ENCODE results near the gene ITPKC. TPM values are rescaled to one million over a fixed set of nuclear protein-coding genes. Genes with fewer than 3 reads are reported as not detected.

ITPKC gene
- polyA plus RNA-seq, 1 donor from 2014 or later, result 16.8 TPM

GRCh38 chr19:40682431-40682964 lies 34.4 kb upstream of the ITPKC start:
- Histone ChIP-seq H3F3A (ENCODE audit: insufficient read depth, low read length, poor library complexity, severe bottlenecking) (no peaks in the 10 kb centered on the region), H3K27ac (ENCODE audit: low read length) (no peak overlapping the region), H3K79me2 (replicated peaks; ENCODE audit: insufficient read depth, low read length) (no peaks in the 10 kb centered on the region), H4K20me1 (ENCODE audit: insufficient read depth) (no peaks in the 10 kb centered on the region), H2AFZ (ENCODE audit: low read depth, low read length) (no peak overlapping the region), H3K9me3 (ENCODE audit: low read length) (no peaks in the 10 kb centered on the region), H3K4me2 (ENCODE audit: low read length) (no peak overlapping the region), H3K36me3 (ENCODE audit: insufficient read depth, low read length) (peaks cover 6% of the 10 kb centered on the region), H3K4me3 (ENCODE audit: low read length) (no peak overlapping the region), H3K27me3 (ENCODE audit: insufficient read depth, low read depth, low read length) (no peaks in the 10 kb centered on the region), H3K9me2 (ENCODE audit: insufficient read depth, low read length) (no peaks in the 10 kb centered on the region), H3K9ac (ENCODE audit: low read length) (no peak overlapping the region)
- TF ChIP-seq EZH2 (IDR thresholded peaks at IDR 0.05; ENCODE audit: borderline replicate concordance, insufficient read depth, low read length, poor library complexity, severe bottlenecking) (no peak), SMC3 (conservative IDR thresholded peaks at IDR 0.05; ENCODE audit: poor library complexity) (no peak), TAF1 (IDR thresholded peaks at IDR 0.05; ENCODE audit: low read depth) (no peak), CTCF (IDR thresholded peaks at IDR 0.05; ENCODE audit: poor library complexity, severe bottlenecking) (no peak), EP300 (conservative IDR thresholded peaks at IDR 0.05; ENCODE audit: poor library complexity, severe bottlenecking) (no peak), POLR2AphosphoS5 (IDR thresholded peaks at IDR 0.05) (no peak), MXI1 (conservative IDR thresholded peaks at IDR 0.05; ENCODE audit: poor library complexity, severe bottlenecking) (no peak), RAD21 (conservative IDR thresholded peaks at IDR 0.05) (no peak)
- TF ChIP-seq, protein P1, sequence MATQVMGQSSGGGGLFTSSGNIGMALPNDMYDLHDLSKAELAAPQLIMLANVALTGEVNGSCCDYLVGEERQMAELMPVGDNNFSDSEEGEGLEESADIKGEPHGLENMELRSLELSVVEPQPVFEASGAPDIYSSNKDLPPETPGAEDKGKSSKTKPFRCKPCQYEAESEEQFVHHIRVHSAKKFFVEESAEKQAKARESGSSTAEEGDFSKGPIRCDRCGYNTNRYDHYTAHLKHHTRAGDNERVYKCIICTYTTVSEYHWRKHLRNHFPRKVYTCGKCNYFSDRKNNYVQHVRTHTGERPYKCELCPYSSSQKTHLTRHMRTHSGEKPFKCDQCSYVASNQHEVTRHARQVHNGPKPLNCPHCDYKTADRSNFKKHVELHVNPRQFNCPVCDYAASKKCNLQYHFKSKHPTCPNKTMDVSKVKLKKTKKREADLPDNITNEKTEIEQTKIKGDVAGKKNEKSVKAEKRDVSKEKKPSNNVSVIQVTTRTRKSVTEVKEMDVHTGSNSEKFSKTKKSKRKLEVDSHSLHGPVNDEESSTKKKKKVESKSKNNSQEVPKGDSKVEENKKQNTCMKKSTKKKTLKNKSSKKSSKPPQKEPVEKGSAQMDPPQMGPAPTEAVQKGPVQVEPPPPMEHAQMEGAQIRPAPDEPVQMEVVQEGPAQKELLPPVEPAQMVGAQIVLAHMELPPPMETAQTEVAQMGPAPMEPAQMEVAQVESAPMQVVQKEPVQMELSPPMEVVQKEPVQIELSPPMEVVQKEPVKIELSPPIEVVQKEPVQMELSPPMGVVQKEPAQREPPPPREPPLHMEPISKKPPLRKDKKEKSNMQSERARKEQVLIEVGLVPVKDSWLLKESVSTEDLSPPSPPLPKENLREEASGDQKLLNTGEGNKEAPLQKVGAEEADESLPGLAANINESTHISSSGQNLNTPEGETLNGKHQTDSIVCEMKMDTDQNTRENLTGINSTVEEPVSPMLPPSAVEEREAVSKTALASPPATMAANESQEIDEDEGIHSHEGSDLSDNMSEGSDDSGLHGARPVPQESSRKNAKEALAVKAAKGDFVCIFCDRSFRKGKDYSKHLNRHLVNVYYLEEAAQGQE (IDR thresholded peaks at IDR 0.05; ENCODE audit: borderline replicate concordance), result no peak

- H2AFZ ChIP-seq (ENCODE audit: low read depth, low read length), result no peak overlapping the region
- H3F3A ChIP-seq (ENCODE audit: insufficient read depth, low read length, poor library complexity, severe bottlenecking), result no peaks in the 10 kb centered on the region
- H3K36me3 ChIP-seq (ENCODE audit: insufficient read depth, low read length), result peaks cover 6% of the 10 kb centered on the region
- H3K4me3 ChIP-seq (ENCODE audit: low read length), result no peak overlapping the region
- H3K9ac ChIP-seq (ENCODE audit: low read length), result no peak overlapping the region
- H4K20me1 ChIP-seq (ENCODE audit: insufficient read depth), result no peaks in the 10 kb centered on the region
- H3K9me2 ChIP-seq (ENCODE audit: insufficient read depth, low read length), result no peaks in the 10 kb centered on the region
- H3K79me2 ChIP-seq (replicated peaks; ENCODE audit: insufficient read depth, low read length), result peaks cover 8% of the 10 kb centered on the region
- H3K9me3 ChIP-seq (ENCODE audit: low read length), result no peaks in the 10 kb centered on the region
- no peak overlapping the region for H3K4me2 ChIP-seq (ENCODE audit: low read length)
- H3K27ac ChIP-seq (ENCODE audit: low read length), result no peak overlapping the region
- H3K27me3 ChIP-seq (ENCODE audit: insufficient read depth, low read depth, low read length), result no peaks in the 10 kb centered on the region
- TF ChIP-seq RAD21 (conservative IDR thresholded peaks at IDR 0.05), result no peak
- no peak for TF ChIP-seq MXI1 (conservative IDR thresholded peaks at IDR 0.05; ENCODE audit: poor library complexity, severe bottlenecking)
- TF ChIP-seq CTCF (IDR thresholded peaks at IDR 0.05; ENCODE audit: poor library complexity, severe bottlenecking), result no peak
Measured at GRCh38 chr19:40683437-40683836, 33.5 kb upstream of the ITPKC start.

Data from neural cell (in vitro differentiated cells).